ENCODE results near the gene MCL1. TPM values are rescaled to one million over a fixed set of nuclear protein-coding genes. Genes with fewer than 3 reads are reported as not detected.
"Not testable (repeated sequence)": the region's sequence is repeated elsewhere in the genome, so short reads cannot be mapped to it uniquely, and the experiment has no call there.

Gene MCL1
- total RNA-seq, 1 donor from 2014 or later = 145 TPM

DNA sequence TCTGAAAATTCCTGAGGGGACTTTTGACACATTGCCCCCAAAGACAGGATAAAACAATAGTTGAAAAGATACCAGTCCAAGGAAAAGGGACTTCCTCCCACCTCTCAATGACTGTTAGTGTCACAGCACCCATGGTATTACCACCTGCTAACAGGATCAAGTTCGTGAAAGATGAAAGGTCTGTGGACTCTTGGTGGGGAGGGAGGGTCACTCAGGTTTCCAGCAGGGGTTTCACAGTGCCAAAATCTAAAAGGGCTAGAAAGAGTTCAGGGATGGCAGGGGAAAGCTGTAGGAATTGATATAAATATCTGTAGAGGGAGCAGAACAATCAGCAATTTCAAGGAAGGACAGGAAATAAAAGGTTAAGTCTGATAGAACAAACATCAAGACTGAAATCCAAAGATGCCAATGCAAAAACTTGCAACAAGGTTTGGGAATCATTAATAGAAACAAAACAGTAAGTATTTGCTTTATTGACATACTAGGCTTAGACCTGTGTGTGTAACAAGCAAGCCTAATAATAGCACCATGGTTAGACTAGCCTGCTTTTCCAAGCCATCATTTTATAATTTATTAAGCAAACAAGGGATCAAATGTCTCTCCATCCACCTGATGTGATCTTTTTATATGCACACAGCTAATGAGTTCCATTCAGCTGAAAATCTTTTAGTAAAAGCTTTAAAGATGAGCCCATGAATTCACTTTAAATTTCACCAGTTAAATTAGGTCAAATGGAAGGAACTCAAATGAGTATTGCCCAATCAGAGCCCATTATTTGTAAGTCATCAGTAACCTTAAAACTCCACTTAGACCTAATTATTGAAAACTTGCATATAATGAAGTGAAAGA lies 3.7 kb downstream of the MCL1 start:
- intact Hi-C loops (cut with DNase I) = no loop called here
- no peak for DNase-seq (ENCODE audit: low spot score)

- intact Hi-C loops (cut with DNase I) = no loop called here
- no peak for DNase-seq (ENCODE audit: low spot score)
Observed at GRCh38 chr1:150575072-150575489, 4.3 kb downstream of the MCL1 start.

GRCh38 chr1:150574260-150575071 lies 4.9 kb downstream of the MCL1 start:
- DNase-seq (ENCODE audit: low spot score) = no peak

GRCh38 chr1:150573648-150574071 lies 5.8 kb downstream of the MCL1 start:
- intact Hi-C loops (cut with DNase I); DNase-seq (ENCODE audit: low spot score): not testable (repeated sequence)

More at GRCh38 chr1:150574260-150575071, 4.9 kb downstream of the MCL1 start:
- intact Hi-C loops (cut with DNase I) = no loop called here

GRCh38 chr1:150572918-150573647 lies 6.3 kb downstream of the MCL1 start:
- intact Hi-C loops (cut with DNase I) = no loop called here
- DNase-seq (ENCODE audit: low spot score) = no peak

- no peak for DNase-seq (ENCODE audit: low spot score)
- intact Hi-C loops (cut with DNase I) = no loop called here
Observed at GRCh38 chr1:150568594-150568966, 10.8 kb downstream of the MCL1 start.

DNA sequence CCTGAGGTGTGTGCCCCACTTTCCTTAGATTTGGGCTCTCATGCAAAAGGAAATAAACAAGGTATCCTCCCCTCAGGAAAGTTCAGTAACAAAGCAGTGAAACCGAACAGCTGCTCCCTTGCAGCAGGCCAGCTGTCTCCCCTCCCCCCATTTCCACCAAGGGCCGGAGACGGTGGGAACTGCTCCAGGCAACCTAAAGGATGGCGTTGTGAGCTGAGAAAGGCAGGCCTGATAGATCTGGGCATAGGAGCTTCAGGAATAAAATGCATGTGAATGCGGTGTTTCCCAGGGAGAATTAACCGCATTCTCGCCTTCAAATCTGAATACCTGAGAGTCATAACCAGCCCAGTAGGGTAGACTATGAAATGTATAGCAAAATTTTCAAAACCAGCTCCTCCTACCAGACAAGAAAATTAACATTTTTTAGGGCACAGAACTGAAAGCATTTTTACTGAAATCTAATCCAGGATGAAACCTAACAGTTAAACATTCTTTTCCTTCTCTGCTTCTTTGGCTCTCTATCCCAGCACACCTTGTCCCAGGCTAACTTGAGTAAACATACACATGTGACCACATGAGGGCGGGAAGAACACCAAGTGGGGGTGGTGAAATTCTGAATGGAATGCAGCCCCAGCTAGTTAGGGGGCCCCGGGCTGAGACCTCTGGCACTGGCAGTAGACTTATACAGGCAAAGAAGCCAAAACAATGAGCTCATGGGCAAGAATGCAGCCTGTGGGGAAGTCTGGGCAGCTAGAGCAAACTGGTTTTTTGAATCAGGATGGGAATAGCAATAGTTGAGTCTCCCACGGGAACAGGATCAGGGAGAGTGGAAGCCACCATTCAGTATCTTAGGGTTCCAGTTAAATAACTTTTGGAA lies 11.5 kb downstream of the MCL1 start:
- peak; percentile 83 for DNase-seq (ENCODE audit: low spot score)
- intact Hi-C loops (cut with DNase I) = no loop called here

DNA sequence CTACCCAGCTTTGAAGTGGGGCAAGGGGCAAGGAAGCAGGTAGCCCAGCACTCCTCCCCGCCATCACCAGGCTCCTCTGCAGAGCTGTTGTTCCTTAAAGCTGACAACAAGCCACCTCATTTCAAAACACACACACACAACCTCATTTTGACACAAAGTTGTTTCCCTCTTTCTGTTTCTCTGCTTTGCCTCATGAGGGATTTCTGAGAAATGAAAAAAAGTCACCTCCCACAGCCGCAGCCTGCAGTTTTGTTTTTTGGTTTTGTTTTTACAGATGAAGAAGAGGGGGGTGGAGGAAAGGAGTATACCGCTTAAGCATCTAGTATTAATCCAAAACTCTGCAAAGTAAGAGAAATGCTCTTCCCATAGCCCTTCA lies 12.1 kb downstream of the MCL1 start:
- intact Hi-C loops (cut with DNase I) = no loop called here
- DNase-seq (ENCODE audit: low spot score) = no peak

- intact Hi-C loops (cut with DNase I) = no loop called here
- no peak for DNase-seq (ENCODE audit: low spot score)
Observed at GRCh38 chr1:150566589-150567340, 12.6 kb downstream of the MCL1 start.

DNA sequence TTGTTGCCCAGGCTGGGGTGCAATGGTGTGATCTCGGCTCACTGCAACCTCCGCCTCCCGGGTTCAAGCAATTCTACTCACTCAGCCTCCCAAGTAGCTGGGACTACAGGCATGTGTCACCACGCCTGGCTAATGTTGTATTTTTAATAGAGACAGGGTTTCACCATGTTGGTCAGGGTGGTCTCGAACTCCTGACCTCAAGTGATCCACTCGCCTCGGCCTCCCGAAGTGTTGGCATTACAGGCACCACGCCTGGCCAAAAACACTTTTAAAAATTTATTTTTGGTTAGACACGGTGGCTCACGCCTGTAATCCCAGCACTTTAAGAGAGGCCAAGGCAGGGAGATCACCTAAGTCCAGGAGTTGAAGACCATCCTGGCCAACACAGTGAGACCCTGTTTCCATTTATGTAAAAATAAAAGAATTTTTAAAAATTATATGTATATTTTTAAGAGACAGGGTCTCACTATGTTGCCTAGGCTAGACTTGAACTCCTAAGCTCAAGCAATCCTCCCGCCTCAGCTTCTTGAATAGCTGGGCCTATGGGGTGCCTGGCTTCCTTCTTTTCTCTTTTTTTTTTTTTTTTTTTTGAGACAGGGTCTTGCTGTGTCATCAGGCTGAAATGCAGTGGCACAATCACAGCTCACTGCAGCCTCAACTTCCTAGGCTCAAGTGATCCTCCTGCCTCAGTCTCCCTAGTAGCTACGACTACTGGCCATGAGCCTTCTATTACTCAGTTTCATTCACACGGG lies 14.0 kb downstream of the MCL1 start:
- intact Hi-C loops (cut with DNase I) = not testable (repeated sequence)

DNA sequence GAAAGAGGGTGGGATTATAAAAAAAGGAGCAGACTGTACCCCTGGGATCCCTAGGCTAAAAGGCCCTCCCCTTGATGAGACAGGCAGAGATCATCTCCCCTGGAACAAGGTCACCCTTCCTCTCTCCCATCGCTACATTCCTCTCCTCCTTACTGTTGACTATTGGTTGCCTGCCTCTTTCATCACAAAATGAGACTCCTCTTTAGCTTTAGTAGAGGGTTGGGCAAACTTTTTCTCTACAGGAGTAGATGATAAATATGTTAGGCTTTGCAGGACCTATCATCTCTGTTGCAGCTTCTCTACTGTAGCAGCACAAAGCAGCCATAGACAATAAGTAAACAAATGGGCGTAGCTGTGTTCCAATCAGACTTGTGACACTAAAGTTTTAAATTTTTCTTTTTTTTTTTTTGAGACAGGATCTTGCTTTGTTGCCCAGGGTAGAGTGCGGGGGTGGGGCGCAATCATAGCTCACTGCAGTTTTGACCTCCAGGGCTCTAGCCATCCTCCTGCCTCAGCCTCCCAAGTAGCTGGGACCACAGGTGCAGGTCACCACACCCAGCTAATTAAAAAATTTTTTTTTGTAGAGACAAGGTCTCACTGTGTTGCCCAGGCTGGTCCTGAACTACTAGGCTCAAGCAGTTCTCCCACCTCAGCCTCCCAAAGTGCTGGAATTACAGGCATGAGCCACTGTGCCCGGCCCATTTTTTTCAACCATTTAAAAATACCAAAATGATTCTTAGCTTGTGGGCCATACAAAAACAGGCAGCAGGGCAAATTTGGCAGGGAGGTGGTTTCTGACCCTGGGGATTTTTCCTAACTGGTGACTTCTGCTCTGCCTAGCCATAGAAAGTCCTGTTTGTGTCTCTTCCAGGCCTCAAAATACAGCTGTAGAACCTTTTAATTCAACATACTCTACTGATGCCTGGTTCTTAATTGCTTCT lies 15.1 kb downstream of the MCL1 start:
- intact Hi-C loops (cut with DNase I) = loop anchor here (5.0 kb wide), 1 partner anchor 133 kb away; the partner anchor contains the start of gene GOLPH3L
- DNase-seq (ENCODE audit: low spot score) = no peak

More for the DNA sequence above, 14.0 kb downstream of the MCL1 start:
- DNase-seq (ENCODE audit: low spot score) = not testable (repeated sequence)

DNA sequence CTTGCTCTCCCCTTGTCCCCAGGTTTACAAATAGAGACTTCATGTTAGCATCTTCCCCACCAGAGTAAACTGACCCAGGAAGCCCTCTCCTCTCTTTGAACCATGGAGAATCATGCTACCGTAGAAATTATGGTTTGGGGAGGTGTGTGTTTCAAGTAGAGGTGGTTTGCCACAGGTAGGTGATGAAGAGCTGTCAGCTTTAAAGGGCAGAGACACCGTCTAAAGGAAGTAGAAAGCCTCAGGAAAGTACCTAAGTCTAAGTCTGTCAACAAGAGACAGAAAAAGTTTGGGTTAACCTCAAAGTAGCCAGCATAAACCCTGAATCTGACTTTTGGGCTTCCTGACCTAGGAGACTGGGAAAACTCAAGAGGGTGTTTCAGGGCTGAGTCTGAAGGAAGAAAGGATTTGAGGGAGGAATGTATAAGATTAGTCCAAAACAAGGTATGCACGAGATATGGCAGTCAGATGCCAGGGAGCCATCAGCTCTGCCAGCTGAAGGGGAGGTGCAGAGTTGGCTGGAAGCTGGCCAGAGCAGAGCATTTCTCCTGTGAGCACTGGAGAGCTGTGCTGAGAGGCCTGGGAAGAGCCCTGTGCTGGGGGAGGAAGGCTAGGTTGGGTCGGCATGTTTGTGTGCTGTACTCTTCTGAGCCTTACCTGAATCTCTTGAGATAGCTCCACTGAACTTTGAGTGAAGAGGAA lies 15.9 kb downstream of the MCL1 start:
- intact Hi-C loops (cut with DNase I) = loop anchor here (5.0 kb wide), 1 partner anchor 134 kb away; the partner anchor contains the start of gene GOLPH3L
- DNase-seq (ENCODE audit: low spot score) = no peak

DNA sequence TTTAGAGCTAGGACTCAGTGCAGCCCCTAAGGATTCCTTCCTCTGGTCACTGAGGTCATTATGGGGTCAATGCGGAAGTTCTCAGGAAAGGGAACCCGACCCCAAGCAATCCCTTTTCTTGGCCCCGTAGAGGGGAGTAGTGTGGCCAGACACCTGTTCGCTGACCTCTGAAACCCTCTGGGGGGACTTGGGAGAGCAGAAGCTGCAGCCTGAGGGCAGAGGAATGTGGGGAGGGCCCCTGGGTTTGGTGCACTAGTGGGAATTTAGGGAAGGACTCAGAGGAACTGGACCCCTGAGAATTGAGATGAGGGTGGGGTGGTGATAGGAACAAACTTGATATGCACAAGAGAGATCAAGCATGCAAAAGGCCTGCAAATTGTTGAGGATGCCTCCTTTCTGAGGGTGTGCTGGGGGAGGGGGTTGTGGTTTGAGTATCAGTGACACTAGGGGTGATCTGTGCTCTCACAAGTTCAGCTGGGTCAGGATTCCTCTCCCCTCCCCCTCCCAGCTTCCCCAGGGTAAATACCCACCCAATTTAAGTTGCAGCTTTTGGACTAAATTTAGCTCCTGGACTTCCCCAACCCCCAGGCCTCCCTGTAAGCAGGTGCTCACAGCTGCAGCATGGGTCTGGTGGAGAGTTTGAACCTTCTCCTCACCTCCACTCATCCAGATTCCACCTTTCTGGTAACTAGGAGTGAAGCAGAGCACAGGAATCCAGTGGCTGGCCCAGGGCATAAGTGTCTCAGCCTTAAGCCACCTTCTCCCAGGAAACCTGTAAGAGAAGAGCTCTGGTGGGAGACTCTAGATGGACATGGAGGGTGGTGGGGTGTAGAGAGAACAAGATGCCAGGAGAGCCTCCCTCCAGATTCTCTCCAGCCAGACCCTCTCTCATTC lies 16.7 kb downstream of the MCL1 start:
- intact Hi-C loops (cut with DNase I) = loop anchor here (5.0 kb wide), 1 partner anchor 135 kb away; the partner anchor contains the start of gene GOLPH3L
- DNase-seq (ENCODE audit: low spot score) = peak; percentile 88

- intact Hi-C loops (cut with DNase I) = loop anchor here (1.0 to 5.0 kb wide), 5 partner anchors 10 to 135 kb away; partner anchors contain the start of genes ENSA and GOLPH3L
- peak; percentile 98 for DNase-seq (ENCODE audit: low spot score)
Observed at GRCh38 chr1:150561974-150562445, 17.4 kb downstream of the MCL1 start.

Measured in cardiac septum (tissue), 1 donor.